ENCODE data around the gene MYO19.
"Not testable (repeated sequence)": the region's sequence is repeated elsewhere in the genome, so short reads cannot be mapped to it uniquely, and the experiment has no call there.

MYO19 gene

GRCh38 chr17:36533935-36534839, 481 bp downstream of the MYO19 start:
- DNase-seq (ENCODE audit: low spot score) = no peak

GRCh38 chr17:36532435-36532975, 2.2 kb downstream of the MYO19 start:
- no peak for DNase-seq (ENCODE audit: low spot score)

GRCh38 chr17:36529121-36529520, 5.5 kb downstream of the MYO19 start:
- peak; percentile 67 for DNase-seq (ENCODE audit: low spot score)

GRCh38 chr17:36527621-36528250, 6.9 kb downstream of the MYO19 start:
- DNase-seq (ENCODE audit: low spot score) = no peak

- no peak for DNase-seq (ENCODE audit: low spot score)
Observed at GRCh38 chr17:36525888-36526287, 8.8 kb downstream of the MYO19 start.

- DNase-seq (ENCODE audit: low spot score) = no peak
Observed at GRCh38 chr17:36525113-36525512, 9.6 kb downstream of the MYO19 start.

- DNase-seq (ENCODE audit: low spot score) = no peak
Observed at GRCh38 chr17:36524428-36524876, 10.2 kb downstream of the MYO19 start.

GRCh38 chr17:36523113-36523512, 11.6 kb downstream of the MYO19 start:
- DNase-seq (ENCODE audit: low spot score) = no peak

GRCh38 chr17:36515837-36516236, 18.8 kb downstream of the MYO19 start:
- no peak for DNase-seq (ENCODE audit: low spot score)

- no peak for DNase-seq (ENCODE audit: low spot score)
Observed at GRCh38 chr17:36514856-36515255, 19.8 kb downstream of the MYO19 start.

- no peak for DNase-seq (ENCODE audit: low spot score)
Observed at GRCh38 chr17:36512641-36513040, 22.0 kb downstream of the MYO19 start.

- DNase-seq (ENCODE audit: low spot score) = no peak
Observed at GRCh38 chr17:36511216-36511615, 23.5 kb downstream of the MYO19 start.

GRCh38 chr17:36510636-36511035, 24.0 kb downstream of the MYO19 start:
- DNase-seq (ENCODE audit: low spot score) = no peak

GRCh38 chr17:36509272-36509985, 25.2 kb downstream of the MYO19 start:
- no peak for DNase-seq (ENCODE audit: low spot score)

GRCh38 chr17:36508439-36508838, 26.2 kb downstream of the MYO19 start:
- not testable (repeated sequence) for DNase-seq (ENCODE audit: low spot score)

GRCh38 chr17:36507266-36507665, 27.4 kb downstream of the MYO19 start:
- DNase-seq (ENCODE audit: low spot score) = no peak

GRCh38 chr17:36506831-36507230, 27.8 kb downstream of the MYO19 start:
- no peak for DNase-seq (ENCODE audit: low spot score)

- no peak for DNase-seq (ENCODE audit: low spot score)
Observed at GRCh38 chr17:36506249-36506826, 28.3 kb downstream of the MYO19 start.

GRCh38 chr17:36505171-36505570, 29.5 kb downstream of the MYO19 start:
- no peak for DNase-seq (ENCODE audit: low spot score)

- DNase-seq (ENCODE audit: low spot score) = no peak
Observed at GRCh38 chr17:36504156-36504545, 30.5 kb downstream of the MYO19 start.

- no peak for DNase-seq (ENCODE audit: low spot score)
Observed at GRCh38 chr17:36503456-36504155, 31.1 kb downstream of the MYO19 start.
